Mucosa of descending colon (tissue), 3 donors: ENCODE measurements around the gene ATP8A1. TPM values are rescaled to one million over a fixed set of nuclear protein-coding genes. Genes with fewer than 3 reads are reported as not detected.
"Not testable (repeated sequence)": the region's sequence is repeated elsewhere in the genome, so short reads cannot be mapped to it uniquely, and the experiment has no call there.

ENCODE experiments used
- ATAC-seq: fragments of 200-7000 bp; cut with Tn5 transposase; one replicate; pipeline ENCODE4 v1.9.1; 2020; ENCODE audit warnings: mild to moderate bottlenecking, moderate library complexity
- DNase-seq, 3 donors: peaks; one replicate each; pipeline ENCODE4 v3.0.0-alpha.2; 2020
- H3K36me3 ChIP-seq: fragments of 200-600 bp; one replicate; pipeline ENCODE4 v1.8.0; 2021; ENCODE audit warnings: low read depth, mild to moderate bottlenecking
- H3K4me1 ChIP-seq: fragments of 200-600 bp; one replicate; pipeline ENCODE4 v1.8.0; 2021; ENCODE audit warnings: low read depth, mild to moderate bottlenecking
- H3K4me3 ChIP-seq: fragments of 200-600 bp; one replicate; pipeline ENCODE4 v1.8.0; 2021; ENCODE audit warnings: mild to moderate bottlenecking
- H3K9me3 ChIP-seq: fragments of 200-600 bp; one replicate; pipeline ENCODE4 v1.8.0; 2021; ENCODE audit warnings: mild to moderate bottlenecking
- CTCF ChIP-seq: fragments of 200-600 bp; IDR thresholded peaks from one replicate; pipeline ENCODE4 v1.8.0; 2022; ENCODE audit warnings: antibody characterized with exemption, mild to moderate bottlenecking
- intact Hi-C, 2 donors: fragments of 100-400 bp; cut with DNase I in 1 of 2; cut with micrococcal nuclease in 1 of 2; formaldehyde crosslinking; loops; one replicate each; pipeline versions ENCODE4 v1.11.0 to v1.11.1; 2022; cut with DNase I, micrococcal nuclease
- total RNA-seq, 3 donors: library from RNA; stranded (reverse); fragmentation: NEBNext Ultra II Directional in 2 of 3; extraction: Animal tissue kit (Norgen Biotek cat#: 25700) in 2 of 3; gene quantifications; one replicate each; pipeline versions ENCODE4 v1.2.1 to v1.2.4, GENCODE V29; 2021 to 2023
- donor health status: DM: no; HTN: no; CAD: no; lungs with moderate emphysema.
- donor health status: DM: no; HTN: no; CAD: no.
- donor health status: DM: no; HTN: yes; CAD: no.

The ATP8A1 gene
- total RNA-seq, 3 donors from 2014 or later = 40.3 to 92.0 (median 41.1) TPM

- no peak for TF ChIP-seq CTCF
- intact Hi-C loops = no loop called here
- H3K4me3 ChIP-seq = no peak overlapping the region
- ATAC-seq (peak; percentile 96), DNase-seq (peak in 1 of 3 donors; percentile 14)
- H3K9me3 ChIP-seq = no peaks in the 10 kb centered on the region
- H3K4me1 ChIP-seq = no peaks in the 10 kb centered on the region
- H3K36me3 ChIP-seq = no peaks in the 10 kb centered on the region
Observed at GRCh38 chr4:42492962-42493361, 163.9 kb downstream of the ATP8A1 start.

- DNase-seq (no peak), ATAC-seq (no peak)
- no peak overlapping the region for H3K4me3 ChIP-seq
- no peaks in the 10 kb centered on the region for H3K9me3 ChIP-seq
- H3K4me1 ChIP-seq = no peaks in the 10 kb centered on the region
- intact Hi-C loops = no loop called here
- TF ChIP-seq CTCF = no peak
- no peaks in the 10 kb centered on the region for H3K36me3 ChIP-seq
Observed at GRCh38 chr4:42490015-42490414, 166.9 kb downstream of the ATP8A1 start.

- ATAC-seq (no peak), DNase-seq (no peak)
- TF ChIP-seq CTCF = no peak
- Histone ChIP-seq H3K9me3 (no peaks in the 10 kb centered on the region), H3K4me3 (no peak overlapping the region), H3K4me1 (no peaks in the 10 kb centered on the region), H3K36me3 (no peaks in the 10 kb centered on the region)
- intact Hi-C loops = no loop called here
Observed at GRCh38 chr4:42489095-42489494, 167.8 kb downstream of the ATP8A1 start.

GRCh38 chr4:42488554-42488953 is 168.4 kb downstream of the ATP8A1 start:
- no peak overlapping the region for H3K4me3 ChIP-seq
- H3K36me3 ChIP-seq = no peaks in the 10 kb centered on the region
- DNase-seq (no peak), ATAC-seq (no peak)
- no peak for TF ChIP-seq CTCF
- intact Hi-C loops = no loop called here
- no peaks in the 10 kb centered on the region for H3K4me1 ChIP-seq
- no peaks in the 10 kb centered on the region for H3K9me3 ChIP-seq

- Histone ChIP-seq H3K9me3 (no peaks in the 10 kb centered on the region), H3K36me3 (no peaks in the 10 kb centered on the region), H3K4me1 (no peaks in the 10 kb centered on the region), H3K4me3 (no peak overlapping the region)
- DNase-seq (no peak), ATAC-seq (no peak)
- intact Hi-C loops = no loop called here
- TF ChIP-seq CTCF = no peak
Observed at GRCh38 chr4:42488114-42488513, 168.8 kb downstream of the ATP8A1 start.

- ATAC-seq (no peak), DNase-seq (no peak)
- Histone ChIP-seq H3K4me1 (no peaks in the 10 kb centered on the region), H3K9me3 (no peaks in the 10 kb centered on the region), H3K36me3 (no peaks in the 10 kb centered on the region), H3K4me3 (no peak overlapping the region)
- no peak for TF ChIP-seq CTCF
- intact Hi-C loops = no loop called here
Observed at GRCh38 chr4:42487230-42487629, 169.7 kb downstream of the ATP8A1 start.

GRCh38 chr4:42486156-42486555 is 170.7 kb downstream of the ATP8A1 start:
- intact Hi-C loops, ATAC-seq, H3K36me3 ChIP-seq, H3K9me3 ChIP-seq, DNase-seq, H3K4me1 ChIP-seq, H3K4me3 ChIP-seq: not testable (repeated sequence)
